ENCODE measurements around the gene P2RY14. TPM values are rescaled to one million over a fixed set of nuclear protein-coding genes. Genes with fewer than 3 reads are reported as not detected.

The P2RY14 gene
- total and polyA plus RNA-seq, 2 experiments from 2014 or later, result 0.95 TPM; not detected in 1

- Mint-ChIP-seq H3K27me3 (ENCODE audit: insufficient read depth, low read depth, poor library complexity) (no peaks in the 10 kb centered on the region), H3K4me3 (no peak overlapping the region), H3K9me3 (no peaks in the 10 kb centered on the region), H3K27ac (no peak overlapping the region), H3K36me3 (ENCODE audit: low read depth) (0 out of 3 replicates have a peak, but pooled peaks cover 5% of the 10 kb centered on the region), H3K4me1 (no peaks in the 10 kb centered on the region)
- Histone ChIP-seq H3K36me3 (ENCODE audit: insufficient read depth) (0 out of 2 replicates have a peak, but pooled peaks cover 3% of the 10 kb centered on the region), H2AFZ (no peak overlapping the region), H3K4me1 (ENCODE audit: insufficient read depth) (no peaks in the 10 kb centered on the region), H3K27ac (ENCODE audit: low read depth) (no peak overlapping the region), H3K27me3 (ENCODE audit: insufficient read depth) (no peaks in the 10 kb centered on the region), H3K4me3 (no peak overlapping the region), H3K9me2 (ENCODE audit: insufficient read depth) (no peaks in the 10 kb centered on the region), H3F3A (replicated peaks; ENCODE audit: low read depth) (no peaks in the 10 kb centered on the region), H3K4me2 (no peak overlapping the region), H4K20me1 (replicated peaks; ENCODE audit: insufficient read depth) (no peaks in the 10 kb centered on the region), H3K79me2 (replicated peaks; ENCODE audit: insufficient read depth) (no peaks in the 10 kb centered on the region)
- DNase-seq (ENCODE audit: low spot score) (no peak), ATAC-seq (no peak)
- TF ChIP-seq JUNB (IDR thresholded peaks at IDR 0.05; ENCODE audit: unreplicated experiment) (no peak), NANOG (IDR thresholded peaks at IDR 0.05; ENCODE audit: borderline replicate concordance) (no peak), CREB1 (CRISPR knock-in tag; IDR thresholded peaks at IDR 0.05; ENCODE audit: low read depth) (no peak), ZNF114 (CRISPR knock-in tag; IDR thresholded peaks at IDR 0.05) (no peak)
- TF ChIP-seq, protein P1, sequence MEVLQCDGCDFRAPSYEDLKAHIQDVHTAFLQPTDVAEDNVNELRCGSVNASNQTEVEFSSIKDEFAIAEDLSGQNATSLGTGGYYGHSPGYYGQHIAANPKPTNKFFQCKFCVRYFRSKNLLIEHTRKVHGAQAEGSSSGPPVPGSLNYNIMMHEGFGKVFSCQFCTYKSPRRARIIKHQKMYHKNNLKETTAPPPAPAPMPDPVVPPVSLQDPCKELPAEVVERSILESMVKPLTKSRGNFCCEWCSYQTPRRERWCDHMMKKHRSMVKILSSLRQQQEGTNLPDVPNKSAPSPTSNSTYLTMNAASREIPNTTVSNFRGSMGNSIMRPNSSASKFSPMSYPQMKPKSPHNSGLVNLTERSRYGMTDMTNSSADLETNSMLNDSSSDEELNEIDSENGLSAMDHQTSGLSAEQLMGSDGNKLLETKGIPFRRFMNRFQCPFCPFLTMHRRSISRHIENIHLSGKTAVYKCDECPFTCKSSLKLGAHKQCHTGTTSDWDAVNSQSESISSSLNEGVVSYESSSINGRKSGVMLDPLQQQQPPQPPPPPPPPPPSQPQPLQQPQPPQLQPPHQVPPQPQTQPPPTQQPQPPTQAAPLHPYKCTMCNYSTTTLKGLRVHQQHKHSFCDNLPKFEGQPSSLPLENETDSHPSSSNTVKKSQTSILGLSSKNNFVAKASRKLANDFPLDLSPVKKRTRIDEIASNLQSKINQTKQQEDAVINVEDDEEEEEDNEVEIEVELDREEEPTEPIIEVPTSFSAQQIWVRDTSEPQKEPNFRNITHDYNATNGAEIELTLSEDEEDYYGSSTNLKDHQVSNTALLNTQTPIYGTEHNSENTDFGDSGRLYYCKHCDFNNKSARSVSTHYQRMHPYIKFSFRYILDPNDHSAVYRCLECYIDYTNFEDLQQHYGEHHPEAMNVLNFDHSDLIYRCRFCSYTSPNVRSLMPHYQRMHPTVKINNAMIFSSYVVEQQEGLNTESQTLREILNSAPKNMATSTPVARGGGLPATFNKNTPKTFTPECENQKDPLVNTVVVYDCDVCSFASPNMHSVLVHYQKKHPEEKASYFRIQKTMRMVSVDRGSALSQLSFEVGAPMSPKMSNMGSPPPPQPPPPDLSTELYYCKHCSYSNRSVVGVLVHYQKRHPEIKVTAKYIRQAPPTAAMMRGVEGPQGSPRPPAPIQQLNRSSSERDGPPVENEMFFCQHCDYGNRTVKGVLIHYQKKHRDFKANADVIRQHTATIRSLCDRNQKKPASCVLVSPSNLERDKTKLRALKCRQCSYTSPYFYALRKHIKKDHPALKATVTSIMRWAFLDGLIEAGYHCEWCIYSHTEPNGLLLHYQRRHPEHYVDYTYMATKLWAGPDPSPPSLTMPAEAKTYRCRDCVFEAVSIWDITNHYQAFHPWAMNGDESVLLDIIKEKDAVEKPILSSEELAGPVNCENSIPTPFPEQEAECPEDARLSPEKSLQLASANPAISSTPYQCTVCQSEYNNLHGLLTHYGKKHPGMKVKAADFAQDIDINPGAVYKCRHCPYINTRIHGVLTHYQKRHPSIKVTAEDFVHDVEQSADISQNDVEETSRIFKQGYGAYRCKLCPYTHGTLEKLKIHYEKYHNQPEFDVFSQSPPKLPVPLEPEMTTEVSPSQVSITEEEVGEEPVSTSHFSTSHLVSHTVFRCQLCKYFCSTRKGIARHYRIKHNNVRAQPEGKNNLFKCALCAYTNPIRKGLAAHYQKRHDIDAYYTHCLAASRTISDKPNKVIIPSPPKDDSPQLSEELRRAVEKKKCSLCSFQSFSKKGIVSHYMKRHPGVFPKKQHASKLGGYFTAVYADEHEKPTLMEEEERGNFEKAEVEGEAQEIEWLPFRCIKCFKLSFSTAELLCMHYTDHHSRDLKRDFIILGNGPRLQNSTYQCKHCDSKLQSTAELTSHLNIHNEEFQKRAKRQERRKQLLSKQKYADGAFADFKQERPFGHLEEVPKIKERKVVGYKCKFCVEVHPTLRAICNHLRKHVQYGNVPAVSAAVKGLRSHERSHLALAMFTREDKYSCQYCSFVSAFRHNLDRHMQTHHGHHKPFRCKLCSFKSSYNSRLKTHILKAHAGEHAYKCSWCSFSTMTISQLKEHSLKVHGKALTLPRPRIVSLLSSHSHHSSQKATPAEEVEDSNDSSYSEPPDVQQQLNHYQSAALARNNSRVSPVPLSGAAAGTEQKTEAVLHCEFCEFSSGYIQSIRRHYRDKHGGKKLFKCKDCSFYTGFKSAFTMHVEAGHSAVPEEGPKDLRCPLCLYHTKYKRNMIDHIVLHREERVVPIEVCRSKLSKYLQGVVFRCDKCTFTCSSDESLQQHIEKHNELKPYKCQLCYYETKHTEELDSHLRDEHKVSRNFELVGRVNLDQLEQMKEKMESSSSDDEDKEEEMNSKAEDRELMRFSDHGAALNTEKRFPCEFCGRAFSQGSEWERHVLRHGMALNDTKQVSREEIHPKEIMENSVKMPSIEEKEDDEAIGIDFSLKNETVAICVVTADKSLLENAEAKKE (CRISPR knock-in tag; IDR thresholded peaks at IDR 0.05), result no peak
Measured at GRCh38 chr3:151196434-151196833, 81.9 kb downstream of the P2RY14 start.

DNA sequence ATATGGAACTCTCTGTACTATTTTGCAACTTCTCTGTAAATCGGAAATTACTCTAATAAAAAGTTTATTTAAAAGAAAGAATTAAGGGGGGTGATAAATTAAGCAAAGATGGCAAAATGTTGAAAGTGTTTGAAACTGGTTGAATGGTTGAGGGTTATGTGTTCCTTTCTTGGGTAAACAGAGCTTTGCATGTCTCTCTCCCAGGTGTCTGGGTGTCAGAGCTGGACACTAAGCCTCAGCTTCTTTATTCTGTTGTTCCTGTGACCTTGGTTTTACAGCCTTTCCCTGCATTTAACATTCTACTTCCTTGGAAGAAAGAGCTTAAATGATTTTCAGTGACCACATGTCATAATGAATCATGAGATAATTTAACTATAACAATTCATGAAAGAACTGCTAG, 82.5 kb downstream of the P2RY14 start:
- Histone ChIP-seq H3K9me2 (ENCODE audit: insufficient read depth) (no peaks in the 10 kb centered on the region), H3K4me2 (no peak overlapping the region), H3K4me1 (ENCODE audit: insufficient read depth) (no peaks in the 10 kb centered on the region), H4K20me1 (replicated peaks; ENCODE audit: insufficient read depth) (no peaks in the 10 kb centered on the region), H3K36me3 (ENCODE audit: insufficient read depth) (0 out of 2 replicates have a peak, but pooled peaks cover 3% of the 10 kb centered on the region), H3K79me2 (replicated peaks; ENCODE audit: insufficient read depth) (no peaks in the 10 kb centered on the region), H3F3A (replicated peaks; ENCODE audit: low read depth) (no peaks in the 10 kb centered on the region), H3K27ac (ENCODE audit: low read depth) (no peak overlapping the region), H2AFZ (no peak overlapping the region), H3K27me3 (ENCODE audit: insufficient read depth) (no peaks in the 10 kb centered on the region), H3K4me3 (no peak overlapping the region)
- Mint-ChIP-seq H3K9me3 (no peaks in the 10 kb centered on the region), H3K4me3 (no peak overlapping the region), H3K27ac (no peak overlapping the region), H3K27me3 (ENCODE audit: insufficient read depth, low read depth, poor library complexity) (no peaks in the 10 kb centered on the region), H3K4me1 (no peaks in the 10 kb centered on the region), H3K36me3 (ENCODE audit: low read depth) (0 out of 3 replicates have a peak, but pooled peaks cover 5% of the 10 kb centered on the region)
- DNase-seq (ENCODE audit: low spot score) (no peak), ATAC-seq (no peak)
- TF ChIP-seq EZH2 (IDR thresholded peaks at IDR 0.05; ENCODE audit: low read depth, unreplicated experiment), result no peak
- TF ChIP-seq ZNF331 (CRISPR knock-in tag; IDR thresholded peaks at IDR 0.05; ENCODE audit: low read depth), result no peak
- no peak for TF ChIP-seq CREB1 (CRISPR knock-in tag; IDR thresholded peaks at IDR 0.05; ENCODE audit: low read depth)
- no peak for TF ChIP-seq ZNF114 (CRISPR knock-in tag; IDR thresholded peaks at IDR 0.05)
- TF ChIP-seq, protein P2, sequence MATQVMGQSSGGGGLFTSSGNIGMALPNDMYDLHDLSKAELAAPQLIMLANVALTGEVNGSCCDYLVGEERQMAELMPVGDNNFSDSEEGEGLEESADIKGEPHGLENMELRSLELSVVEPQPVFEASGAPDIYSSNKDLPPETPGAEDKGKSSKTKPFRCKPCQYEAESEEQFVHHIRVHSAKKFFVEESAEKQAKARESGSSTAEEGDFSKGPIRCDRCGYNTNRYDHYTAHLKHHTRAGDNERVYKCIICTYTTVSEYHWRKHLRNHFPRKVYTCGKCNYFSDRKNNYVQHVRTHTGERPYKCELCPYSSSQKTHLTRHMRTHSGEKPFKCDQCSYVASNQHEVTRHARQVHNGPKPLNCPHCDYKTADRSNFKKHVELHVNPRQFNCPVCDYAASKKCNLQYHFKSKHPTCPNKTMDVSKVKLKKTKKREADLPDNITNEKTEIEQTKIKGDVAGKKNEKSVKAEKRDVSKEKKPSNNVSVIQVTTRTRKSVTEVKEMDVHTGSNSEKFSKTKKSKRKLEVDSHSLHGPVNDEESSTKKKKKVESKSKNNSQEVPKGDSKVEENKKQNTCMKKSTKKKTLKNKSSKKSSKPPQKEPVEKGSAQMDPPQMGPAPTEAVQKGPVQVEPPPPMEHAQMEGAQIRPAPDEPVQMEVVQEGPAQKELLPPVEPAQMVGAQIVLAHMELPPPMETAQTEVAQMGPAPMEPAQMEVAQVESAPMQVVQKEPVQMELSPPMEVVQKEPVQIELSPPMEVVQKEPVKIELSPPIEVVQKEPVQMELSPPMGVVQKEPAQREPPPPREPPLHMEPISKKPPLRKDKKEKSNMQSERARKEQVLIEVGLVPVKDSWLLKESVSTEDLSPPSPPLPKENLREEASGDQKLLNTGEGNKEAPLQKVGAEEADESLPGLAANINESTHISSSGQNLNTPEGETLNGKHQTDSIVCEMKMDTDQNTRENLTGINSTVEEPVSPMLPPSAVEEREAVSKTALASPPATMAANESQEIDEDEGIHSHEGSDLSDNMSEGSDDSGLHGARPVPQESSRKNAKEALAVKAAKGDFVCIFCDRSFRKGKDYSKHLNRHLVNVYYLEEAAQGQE (IDR thresholded peaks at IDR 0.05; ENCODE audit: unreplicated experiment), result no peak
- TF ChIP-seq, protein P3, sequence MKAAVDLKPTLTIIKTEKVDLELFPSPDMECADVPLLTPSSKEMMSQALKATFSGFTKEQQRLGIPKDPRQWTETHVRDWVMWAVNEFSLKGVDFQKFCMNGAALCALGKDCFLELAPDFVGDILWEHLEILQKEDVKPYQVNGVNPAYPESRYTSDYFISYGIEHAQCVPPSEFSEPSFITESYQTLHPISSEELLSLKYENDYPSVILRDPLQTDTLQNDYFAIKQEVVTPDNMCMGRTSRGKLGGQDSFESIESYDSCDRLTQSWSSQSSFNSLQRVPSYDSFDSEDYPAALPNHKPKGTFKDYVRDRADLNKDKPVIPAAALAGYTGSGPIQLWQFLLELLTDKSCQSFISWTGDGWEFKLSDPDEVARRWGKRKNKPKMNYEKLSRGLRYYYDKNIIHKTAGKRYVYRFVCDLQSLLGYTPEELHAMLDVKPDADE (IDR thresholded peaks at IDR 0.05), result no peak
- no peak for TF ChIP-seq POLR2AphosphoS5 (IDR thresholded peaks at IDR 0.05; ENCODE audit: low read depth)
- TF ChIP-seq STAT1 (IDR thresholded peaks at IDR 0.05; ENCODE audit: unreplicated experiment), result no peak
